RWPE2 (cell line): ENCODE measurements around the gene SLC6A6.

Experiments
- ATAC-seq: fragments of 200-7000 bp; cut with Tn5 transposase; 3 replicates; pipeline ENCODE4 v1.9.1; 2021; ENCODE audit warnings: low read depth
- DNase-seq: peaks from one replicate; pipeline ENCODE4 v3.0.0-alpha.2; 2020; ENCODE audit warnings: low spot score
- H3K27ac ChIP-seq: fragments of 450-650 bp; 2 replicates; pipeline ENCODE4 v1.5.1; 2017; ENCODE audit warnings: mild to moderate bottlenecking; ENCODE audit not compliant: poor library complexity, severe bottlenecking
- H3K27me3 ChIP-seq: fragments of 250-450 bp; sonication (Bioruptor Pico); 2 replicates; pipeline ENCODE4 v1.5.1; 2021; ENCODE audit warnings: mild to moderate bottlenecking, moderate library complexity; ENCODE audit not compliant: insufficient read depth, poor library complexity, severe bottlenecking
- H3K36me3 ChIP-seq: fragments of 250-450 bp; sonication (Bioruptor Pico); 2 replicates; pipeline ENCODE4 v1.5.1; 2020; ENCODE audit warnings: low read depth, mild to moderate bottlenecking, moderate library complexity
- H3K4me1 ChIP-seq: fragments of 250-450 bp; sonication (Bioruptor Pico); 2 replicates; pipeline ENCODE4 v1.5.1; 2021; ENCODE audit warnings: mild to moderate bottlenecking, moderate library complexity; ENCODE audit not compliant: insufficient read depth, poor library complexity, severe bottlenecking
- H3K4me3 ChIP-seq: fragments of 250-450 bp; sonication (Bioruptor Pico); 2 replicates; pipeline ENCODE4 v1.5.1; 2021; ENCODE audit warnings: mild to moderate bottlenecking, moderate library complexity; ENCODE audit not compliant: severe bottlenecking
- H3K9me3 ChIP-seq: fragments of 250-450 bp; sonication (Bioruptor Pico); 2 replicates; pipeline ENCODE4 v1.5.1; 2021; ENCODE audit warnings: mild to moderate bottlenecking, moderate library complexity; ENCODE audit not compliant: severe bottlenecking
- CTCF ChIP-seq: fragments of 450-650 bp; IDR thresholded peaks from one replicate; pipeline ENCODE4 v1.5.1; 2017; ENCODE audit warnings: mild to moderate bottlenecking, moderate library complexity; ENCODE audit not compliant: poor library complexity, severe bottlenecking

SLC6A6 gene

GRCh38 chr3:14461006-14461747 is 58.8 kb downstream of the SLC6A6 start:
- H3K36me3 ChIP-seq: no peaks in the 10 kb centered on the region
- no peaks in the 10 kb centered on the region for H3K4me1 ChIP-seq
- no peak for TF ChIP-seq CTCF
- no peak overlapping the region for H3K4me3 ChIP-seq
- H3K27me3 ChIP-seq: no peaks in the 10 kb centered on the region
- ATAC-seq (no peak), DNase-seq (no peak)
- H3K9me3 ChIP-seq: no peaks in the 10 kb centered on the region
- no peak overlapping the region for H3K27ac ChIP-seq

GRCh38 chr3:14461748-14462324 is 59.4 kb downstream of the SLC6A6 start:
- DNase-seq (no peak), ATAC-seq (peak; percentile 89)
- Histone ChIP-seq H3K4me1 (no peaks in the 10 kb centered on the region), H3K36me3 (no peaks in the 10 kb centered on the region), H3K9me3 (no peaks in the 10 kb centered on the region), H3K4me3 (no peak overlapping the region), H3K27ac (no peak overlapping the region), H3K27me3 (no peaks in the 10 kb centered on the region)
- TF ChIP-seq CTCF: peak; percentile 78

DNA sequence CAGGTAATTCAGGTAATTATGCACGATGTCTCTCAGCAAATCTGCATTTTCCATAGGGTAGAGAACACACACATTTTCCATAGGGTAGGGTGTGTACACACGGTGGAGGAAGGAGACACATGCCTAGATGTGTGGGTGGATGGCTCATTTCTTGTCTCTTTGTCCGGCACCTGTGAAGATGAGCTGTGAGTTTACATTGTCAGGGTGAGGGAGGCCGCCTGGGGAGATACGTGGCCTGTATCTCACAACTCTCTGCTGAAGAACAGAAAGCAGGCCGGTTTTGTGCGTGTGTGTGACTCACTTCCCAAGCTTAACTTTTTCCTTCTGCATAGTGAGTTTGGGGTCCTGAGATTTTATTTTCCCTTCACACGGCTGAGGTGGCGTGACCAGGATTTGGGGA is 60.3 kb downstream of the SLC6A6 start:
- Histone ChIP-seq H3K4me1 (no peaks in the 10 kb centered on the region), H3K9me3 (no peaks in the 10 kb centered on the region), H3K27ac (no peak overlapping the region), H3K36me3 (no peaks in the 10 kb centered on the region), H3K27me3 (no peaks in the 10 kb centered on the region), H3K4me3 (no peak overlapping the region)
- no peak for TF ChIP-seq CTCF
- DNase-seq: no peak
- ATAC-seq: peak; percentile 7; the same call in 1 of the 3 replicates

GRCh38 chr3:14463330-14464140 is 61.1 kb downstream of the SLC6A6 start:
- Histone ChIP-seq H3K9me3 (no peaks in the 10 kb centered on the region), H3K36me3 (no peaks in the 10 kb centered on the region), H3K4me1 (no peaks in the 10 kb centered on the region), H3K27me3 (no peaks in the 10 kb centered on the region), H3K27ac (no peak overlapping the region), H3K4me3 (no peak overlapping the region)
- no peak for DNase-seq
- no peak for TF ChIP-seq CTCF
- no peak for ATAC-seq
